GM12878 (cell line): ENCODE data around the gene MAPKAP1. TPM values are rescaled to one million over a fixed set of nuclear protein-coding genes. Genes with fewer than 3 reads are reported as not detected.

Source experiments
- ATAC-seq: fragments of 200-7000 bp; cut with Tn5 transposase; 3 replicates; pipeline ENCODE4 v1.9.1; 2020; ENCODE audit warnings: mild to moderate bottlenecking, moderate library complexity
- BruUV-seq: library from RNA; stranded (reverse); fragments of 400-500 nt; replicated peaks from 2 replicates; lab custom pipeline; 2021; lab: Mats Ljungman, UMichigan
- CTCF ChIA-PET: fragments of 300-600 bp; sonication (Branson Sonifier 250); formaldehyde crosslinking; extraction: SDS; loops from one replicate; lab custom pipeline; 2021; ENCODE audit warnings: inconsistent platforms; lab: Yijun Ruan, JAX
- POLR2A ChIA-PET: fragments of 350-600 bp; formaldehyde crosslinking; extraction: SDS; loops from one replicate; lab custom pipeline; 2021; ENCODE audit warnings: inconsistent platforms; lab: Charles Lee
- RAD21 ChIA-PET: fragments of 300-600 bp; sonication (Branson Sonifier 250); formaldehyde crosslinking; loops from one replicate; lab custom pipeline; 2023; ENCODE audit warnings: antibody characterized with exemption; ENCODE audit not compliant: unreplicated experiment; lab: Charles Lee
- SMC1A ChIA-PET: fragments of 300-600 bp; sonication (Branson Sonifier 250); formaldehyde crosslinking; loops from one replicate; lab custom pipeline; 2023; ENCODE audit not compliant: unreplicated experiment, uncharacterized antibody; lab: Charles Lee
- DNase-seq: peaks from one replicate; pipeline ENCODE4 v3.0.0-alpha.2; 2011; ENCODE audit warnings: low read depth, low spot score
- FAIRE-seq: peaks from 3 replicates; lab custom pipeline; 2011; peaks lifted over from hg19 to GRCh38; lab: Jason Lieb, UNC
- H2AFZ ChIP-seq: 2 replicates; pipeline ENCODE4 v1.6.0; 2011; ENCODE audit warnings: low read depth, low read length, control low read depth; ENCODE audit not compliant: control insufficient read depth
- H3K27ac ChIP-seq: 2 replicates; pipeline ENCODE4 v1.5.1; 2011; ENCODE audit warnings: control low read depth; ENCODE audit not compliant: control insufficient read depth, insufficient read depth
- H3K27me3 ChIP-seq, 2 experiments: replicated peaks in 1 of 2; 2 replicates each; pipeline versions ENCODE4 v1.6.0 to v1.6.1; 2011; ENCODE audit warnings: low read length in 1 of 2; ENCODE audit not compliant: control insufficient read depth in 2 of 2, insufficient read depth in 2 of 2
- H3K36me3 ChIP-seq, 2 experiments: 2 replicates each; pipeline ENCODE4 v1.5.1; 2011; ENCODE audit warnings: low read length in 1 of 2; ENCODE audit not compliant: control insufficient read depth in 2 of 2, insufficient read depth in 2 of 2
- H3K4me1 ChIP-seq: 2 replicates; pipeline ENCODE4 v1.6.1; 2011; ENCODE audit warnings: mild to moderate bottlenecking, low read length, moderate library complexity, mixed read lengths; ENCODE audit not compliant: control insufficient read depth, insufficient read depth
- H3K4me2 ChIP-seq: 2 replicates; pipeline ENCODE4 v1.6.0; 2011; ENCODE audit warnings: control low read depth; ENCODE audit not compliant: control insufficient read depth, insufficient read depth
- H3K4me3 ChIP-seq: fragments of 200-600 bp; sonication (generic); 2 replicates; pipeline ENCODE4 v1.5.1; 2016
- H3K79me2 ChIP-seq: 2 replicates; pipeline ENCODE4 v1.6.0; 2011; ENCODE audit warnings: low read length; ENCODE audit not compliant: control insufficient read depth, insufficient read depth
- H3K9ac ChIP-seq: 2 replicates; pipeline ENCODE4 v1.8.0; 2011; ENCODE audit warnings: low read length, control low read depth, mixed read lengths; ENCODE audit not compliant: control insufficient read depth, insufficient read depth
- H3K9me3 ChIP-seq: replicated peaks from 3 replicates; pipeline ENCODE4 v1.5.1; 2011; ENCODE audit warnings: mild to moderate bottlenecking, low read length; ENCODE audit not compliant: control insufficient read depth, insufficient read depth
- H4K20me1 ChIP-seq: 2 replicates; pipeline ENCODE4 v1.6.0; 2011; ENCODE audit not compliant: control insufficient read depth, insufficient read depth
- CEBPB ChIP-seq, 2 experiments: fragments of 150-350 bp in 1 of 2; IDR thresholded peaks; 2 replicates each; pipeline ENCODE4 v1.6.1; 2012 to 2014; ENCODE audit warnings: low read depth in 2 of 2, low read length in 2 of 2, borderline replicate concordance in 1 of 2, inconsistent platforms in 1 of 2
- GABPA ChIP-seq: IDR thresholded peaks from 2 replicates; pipeline ENCODE4 v1.6.1; 2014; ENCODE audit warnings: antibody characterized with exemption, low read depth, mild to moderate bottlenecking, inconsistent platforms
- POLR2AphosphoS5 ChIP-seq: IDR thresholded peaks from 2 replicates; pipeline ENCODE4 v1.6.1; 2011; ENCODE audit warnings: mild to moderate bottlenecking, low read length, inconsistent platforms
- SMARCA5 ChIP-seq: fragments of 450-650 bp; IDR thresholded peaks from 2 replicates; pipeline ENCODE4 v1.6.1; 2017; ENCODE audit warnings: mild to moderate bottlenecking
- WGBS: methylation state at CpG from one replicate; pipeline ENCODE4 v1.1.6; 2016; ENCODE audit warnings: low lambda C conversion rate; ENCODE audit not compliant: insufficient replicate concordance, insufficient coverage; ENCODE audit errors: missing lambda C conversion rate; 5-methylcytosine and 5-hydroxymethylcytosine counted together
- in situ Hi-C: fragments of 300-500 bp; cut with MboI; formaldehyde crosslinking; loops from 9 replicates; pipeline ENCODE4 v1.14.3; 2018; ENCODE audit warnings: mixed read lengths
- intact Hi-C: fragments of 100-400 bp; cut with micrococcal nuclease; formaldehyde crosslinking; loops from one replicate; pipeline ENCODE4 v1.14.2; 2022; ENCODE audit not compliant: unreplicated experiment
- polyA plus RNA-seq, 11 experiments: library from polyadenylated mRNA; depleted of rRNA in 4 of 11; unstranded in 6 of 11; stranded (reverse) in 5 of 11; fragments of >200 nt; fragmentation: Nextera tagmentation in 4 of 11; fragmentation: Illumina TruSeq in 1 of 11; extraction: Ambion mirVana in 4 of 11; extraction: Trizol in 1 of 11; gene quantifications; 1 replicate in 1 of 11; 2 replicates in 10 of 11; pipeline versions ENCODE4 v1.2.1 to v1.2.3, GENCODE V29; 2011 to 2016; ENCODE audit warnings: inconsistent platforms in 2 of 11, missing spikeins in 2 of 11, low read depth in 1 of 11
- total RNA-seq, 4 experiments: library from RNA; depleted of rRNA in 3 of 4; stranded (reverse); fragments of >200 nt in 3 of 4; fragmentation: Illumina TruSeq in 1 of 4; extraction: Trizol in 1 of 4; gene quantifications; 2 replicates each; pipeline versions ENCODE4 v1.2.1 to v1.2.3, GENCODE V29; 2013 to 2021

Gene MAPKAP1
- total and polyA plus RNA-seq, 10 of the 15 experiments (the other 5 are each of a cell fraction or from before 2014, with no cell fraction given): 5.1 to 188 (median 105) TPM

GRCh38 chr9:125707472-125707804 lies 430 bp upstream of the MAPKAP1 start:
- FAIRE-seq (no peak), ATAC-seq (peak; percentile 7; the same call in 2 of the 3 replicates), DNase-seq (no peak)
- Histone ChIP-seq H3K36me3 (no peaks in the 10 kb centered on the region), H3K27ac (peak overlapping the region; percentile 69), H3K9ac (peak overlapping the region; percentile 80), H3K4me3 (peak overlapping the region; percentile 90; the same call in 1 of the 2 replicates), H3K79me2 (peaks cover 48% of the 10 kb centered on the region), H4K20me1 (no peaks in the 10 kb centered on the region), H3K4me2 (peak overlapping the region; percentile 73), H3K4me1 (peaks cover 17% of the 10 kb centered on the region), H2AFZ (peak overlapping the region; percentile 92), H3K9me3 (no peaks in the 10 kb centered on the region), H3K27me3 (no peaks in the 10 kb centered on the region)
- TSS peak; percentile 96 for BruUV-seq
- intact Hi-C loops: loop anchor here (1.0 kb wide), 1 partner anchor 39 kb away; no protein-coding TSS in a partner anchor
- TF ChIP-seq GABPA (no peak), SMARCA5 (peak; percentile 24; the same call in 1 of the 2 replicates)
- CTCF ChIA-PET: interaction anchor here (0.7 to 1.8 kb wide), 3 partner anchors 24 to 149 kb away, joined by 3 to 6 read pairs (median 5); no protein-coding TSS in a partner anchor
- POLR2A ChIA-PET: interaction anchor here (0.7 to 7.8 kb wide), 12 partner anchors 9 to 78 kb away, joined by 3 to 105 read pairs (median 6); no protein-coding TSS in a partner anchor
- in situ Hi-C loops: no loop called here
- RAD21 ChIA-PET: interaction anchor here (0.8 to 10.4 kb wide), 9 partner anchors 13 to 149 kb away, joined by 3 to 151 read pairs (median 7); no protein-coding TSS in a partner anchor
- WGBS: 0% methylated on average over 4 of the region's 4 CpGs
- SMC1A ChIA-PET: interaction anchor here (0.8 to 11.7 kb wide), 9 partner anchors 27 to 149 kb away, joined by 3 to 185 read pairs (median 4); no protein-coding TSS in a partner anchor

- Histone ChIP-seq H3K9me3 (no peaks in the 10 kb centered on the region), H3K36me3 (no peaks in the 10 kb centered on the region), H3K4me3 (peak overlapping the region; percentile 90), H3K4me2 (peak overlapping the region; percentile 56), H3K79me2 (peaks cover 62% of the 10 kb centered on the region), H3K9ac (peak overlapping the region; percentile 80), H4K20me1 (no peaks in the 10 kb centered on the region), H2AFZ (no peak overlapping the region), H3K4me1 (peaks cover 17% of the 10 kb centered on the region), H3K27ac (peak overlapping the region; percentile 69), H3K27me3 (no peaks in the 10 kb centered on the region)
- ChIA-PET CTCF (interaction anchor here (1.0 to 1.5 kb wide), 4 partner anchors 18 to 71 kb away, joined by 3 to 5 read pairs (median 4); no protein-coding TSS in a partner anchor), SMC1A (interaction anchor here (0.9 to 11.7 kb wide), 9 partner anchors 9 to 193 kb away, joined by 3 to 185 read pairs (median 5); no protein-coding TSS in a partner anchor), POLR2A (interaction anchor here (0.7 to 7.8 kb wide), 10 partner anchors 40 to 145 kb away, joined by 3 to 105 read pairs (median 7); no protein-coding TSS in a partner anchor), RAD21 (interaction anchor here (1.0 to 10.4 kb wide), 12 partner anchors 25 to 193 kb away, joined by 3 to 151 read pairs (median 10); no protein-coding TSS in a partner anchor)
- intact Hi-C loops (no loop called here), in situ Hi-C loops (no loop called here)
- WGBS: 33% methylated on average over 4 of the region's 4 CpGs
- DNase-seq (no peak), FAIRE-seq (no peak), ATAC-seq (no peak)
- no TSS peak for BruUV-seq
- TF ChIP-seq CEBPB (IDR thresholded peaks at IDR 0.05; ENCODE audit: borderline replicate concordance in 1 of 2, low read depth in 2 of 2, low read length in 2 of 2) (no peak), POLR2AphosphoS5 (0 out of 2 replicates have a peak, but pooled peaks have one; percentile 10)
These were observed 1.1 kb downstream of the MAPKAP1 start for GRCh38 chr9:125705893-125706292.
